GM10248 (cell line): ENCODE data around the gene TXLNA.
"Not testable (repeated sequence)": the region's sequence is repeated elsewhere in the genome, so short reads cannot be mapped to it uniquely, and the experiment has no call there.

Experiments used
- CTCF ChIA-PET: fragments of 300-600 bp; sonication (Branson Sonifier 250); formaldehyde crosslinking; extraction: SDS; loops from one replicate; lab custom pipeline; 2021; ENCODE audit warnings: antibody characterized with exemption; lab: Yijun Ruan, JAX
- POLR2A ChIA-PET: fragments of 350-650 bp; sonication (Branson Sonifier 250); formaldehyde crosslinking; extraction: SDS; loops from one replicate; lab custom pipeline; 2020; ENCODE audit warnings: antibody characterized with exemption; lab: Yijun Ruan, JAX
- DNase-seq: peaks from one replicate; pipeline ENCODE4 v3.0.0; 2012; ENCODE audit errors: extremely low spot score
- TF ChIP-seq, protein P1 (sequence below): IDR thresholded peaks from 2 replicates; pipeline ENCODE4 v1.5.1; 2012; ENCODE audit warnings: mild to moderate bottlenecking, low read depth; ENCODE audit errors: extremely low read depth, missing control alignments, control extremely low read depth

The TXLNA gene

DNA sequence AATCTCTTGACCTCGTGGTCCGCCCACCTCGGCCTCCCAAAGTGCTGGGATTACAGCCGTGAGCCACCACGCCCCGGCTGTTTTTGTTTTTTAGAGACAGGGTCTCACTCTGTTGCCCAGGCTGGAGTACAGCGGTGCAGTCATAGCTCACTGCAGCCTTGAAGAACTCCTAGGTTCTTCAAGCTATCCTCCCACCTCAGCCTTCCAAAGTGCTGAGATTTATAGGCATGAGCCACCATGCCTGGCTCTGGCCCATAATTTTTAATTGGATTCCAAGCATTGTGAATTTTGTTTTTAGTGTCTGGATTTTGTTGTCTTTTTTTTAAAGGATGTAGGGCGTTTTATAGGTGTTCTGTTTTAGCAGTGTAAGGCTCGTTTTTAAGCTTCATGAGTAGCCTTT, 28.6 kb upstream of the TXLNA start:
- TF ChIP-seq, protein P1, sequence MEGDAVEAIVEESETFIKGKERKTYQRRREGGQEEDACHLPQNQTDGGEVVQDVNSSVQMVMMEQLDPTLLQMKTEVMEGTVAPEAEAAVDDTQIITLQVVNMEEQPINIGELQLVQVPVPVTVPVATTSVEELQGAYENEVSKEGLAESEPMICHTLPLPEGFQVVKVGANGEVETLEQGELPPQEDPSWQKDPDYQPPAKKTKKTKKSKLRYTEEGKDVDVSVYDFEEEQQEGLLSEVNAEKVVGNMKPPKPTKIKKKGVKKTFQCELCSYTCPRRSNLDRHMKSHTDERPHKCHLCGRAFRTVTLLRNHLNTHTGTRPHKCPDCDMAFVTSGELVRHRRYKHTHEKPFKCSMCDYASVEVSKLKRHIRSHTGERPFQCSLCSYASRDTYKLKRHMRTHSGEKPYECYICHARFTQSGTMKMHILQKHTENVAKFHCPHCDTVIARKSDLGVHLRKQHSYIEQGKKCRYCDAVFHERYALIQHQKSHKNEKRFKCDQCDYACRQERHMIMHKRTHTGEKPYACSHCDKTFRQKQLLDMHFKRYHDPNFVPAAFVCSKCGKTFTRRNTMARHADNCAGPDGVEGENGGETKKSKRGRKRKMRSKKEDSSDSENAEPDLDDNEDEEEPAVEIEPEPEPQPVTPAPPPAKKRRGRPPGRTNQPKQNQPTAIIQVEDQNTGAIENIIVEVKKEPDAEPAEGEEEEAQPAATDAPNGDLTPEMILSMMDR, result no peak
- no peak for DNase-seq
- POLR2A ChIA-PET, result interaction anchor here (0.5 kb wide), 1 partner anchor 185 kb away, joined by 3 read pairs; no protein-coding TSS in a partner anchor
- CTCF ChIA-PET, result interaction anchor here (1.5 kb wide), 1 partner anchor 23 kb away, joined by 4 read pairs; no protein-coding TSS in a partner anchor

DNA sequence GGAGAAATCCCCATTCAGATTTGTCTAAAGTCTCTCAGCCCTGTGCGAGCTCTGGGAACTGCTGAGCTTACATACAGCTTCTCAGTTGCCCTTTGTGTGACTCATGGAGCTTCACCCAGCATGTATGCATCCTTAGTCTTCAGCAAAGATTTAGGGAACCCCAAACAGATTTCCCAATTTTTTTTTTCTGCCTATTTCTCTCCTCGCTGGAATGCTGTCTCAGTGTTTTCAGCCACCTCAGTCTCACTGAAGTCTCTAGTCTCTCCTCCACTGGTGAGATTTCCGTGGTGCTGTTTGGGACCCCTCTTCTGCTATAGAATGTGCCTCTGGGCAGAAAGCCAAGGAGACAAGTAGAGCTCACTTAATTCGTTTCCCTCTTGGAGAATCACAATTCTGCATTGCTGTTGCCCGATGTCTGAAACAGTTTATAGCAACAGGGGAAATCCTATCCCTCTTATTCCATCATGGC, 28.1 kb upstream of the TXLNA start:
- CTCF ChIA-PET, result interaction anchor here (1.5 kb wide), 2 partner anchors 17 to 24 kb away, joined by 3 to 4 read pairs; no protein-coding TSS in a partner anchor
- POLR2A ChIA-PET, result interaction anchor here (0.5 kb wide), 1 partner anchor 184 kb away, joined by 3 read pairs; no protein-coding TSS in a partner anchor
- TF ChIP-seq, protein P1, result no peak
- no peak for DNase-seq

DNA sequence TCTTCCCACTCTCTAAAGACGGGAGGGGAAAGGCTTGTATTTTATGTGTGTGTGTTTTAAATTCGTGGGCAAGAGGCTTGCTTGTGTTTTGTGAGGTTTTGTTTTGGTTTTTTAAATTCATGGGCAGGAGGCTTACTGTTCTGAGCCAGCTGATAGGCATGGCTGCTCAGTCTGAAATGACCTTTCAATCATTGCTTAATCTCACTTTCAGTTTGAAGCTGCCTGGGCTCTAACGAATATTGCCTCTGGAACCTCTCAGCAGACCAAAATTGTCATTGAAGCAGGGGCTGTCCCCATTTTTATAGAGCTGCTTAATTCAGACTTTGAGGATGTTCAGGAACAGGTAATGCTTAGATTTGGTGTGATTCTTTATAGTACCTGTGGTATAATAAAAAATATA, 20.3 kb upstream of the TXLNA start:
- ChIA-PET CTCF (interaction anchor here (1.2 to 1.6 kb wide), 2 partner anchors 31 to 156 kb away, joined by 3 read pairs; no protein-coding TSS in a partner anchor), POLR2A (no interaction called here)
- TF ChIP-seq, protein P1, result no peak
- DNase-seq, result peak; percentile 61

- ChIA-PET POLR2A (no interaction called here), CTCF (interaction anchor here (0.9 to 1.0 kb wide), 2 partner anchors 9 to 55 kb away, joined by 3 read pairs; no protein-coding TSS in a partner anchor)
- TF ChIP-seq, protein P1, result no peak
- DNase-seq, result no peak
These were observed 16.1 kb upstream of the TXLNA start for GRCh38 chr1:32163405-32163804.

DNA sequence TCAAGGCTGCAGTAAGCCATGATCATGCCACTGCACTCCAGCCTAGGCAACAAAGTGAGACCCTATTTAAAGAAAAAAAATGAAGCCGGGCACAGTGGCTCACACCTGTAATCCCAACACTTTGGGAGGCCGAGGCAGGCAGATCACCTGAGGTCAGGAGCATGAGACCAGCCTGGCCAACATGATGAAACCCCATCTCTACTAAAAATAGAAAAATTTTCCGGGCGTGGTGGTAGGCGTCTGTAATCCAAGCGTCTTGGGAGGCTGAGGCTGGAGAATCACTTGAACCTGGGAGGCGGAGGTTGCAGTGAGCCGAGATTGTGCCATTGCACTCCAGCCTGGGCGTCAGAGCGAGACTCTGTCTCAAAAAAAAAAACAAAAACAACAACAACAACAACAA, 13.8 kb upstream of the TXLNA start:
- POLR2A ChIA-PET, DNase-seq, CTCF ChIA-PET: not testable (repeated sequence)

- TF ChIP-seq, protein P1, result no peak
- ChIA-PET POLR2A (interaction anchor here (0.6 kb wide), 1 partner anchor 183 kb away, joined by 3 read pairs; no protein-coding TSS in a partner anchor), CTCF (no interaction called here)
- no peak for DNase-seq
These were observed 8.5 kb upstream of the TXLNA start for GRCh38 chr1:32170991-32171390.

GRCh38 chr1:32172621-32173245, 6.7 kb upstream of the TXLNA start:
- no peak for DNase-seq
- ChIA-PET CTCF (interaction anchor here (1.0 to 1.2 kb wide), 2 partner anchors 9 to 11 kb away, joined by 3 read pairs; no protein-coding TSS in a partner anchor), POLR2A (no interaction called here)
- TF ChIP-seq, protein P1, result no peak
